Ammon's horn (tissue), 1 donor: Measurements from ENCODE around the gene MFAP4.

ENCODE experiments used
- DNase-seq: peaks from one replicate; pipeline ENCODE4 v3.0.0-alpha.2; 2016; ENCODE audit warnings: low spot score

MFAP4 gene

DNA sequence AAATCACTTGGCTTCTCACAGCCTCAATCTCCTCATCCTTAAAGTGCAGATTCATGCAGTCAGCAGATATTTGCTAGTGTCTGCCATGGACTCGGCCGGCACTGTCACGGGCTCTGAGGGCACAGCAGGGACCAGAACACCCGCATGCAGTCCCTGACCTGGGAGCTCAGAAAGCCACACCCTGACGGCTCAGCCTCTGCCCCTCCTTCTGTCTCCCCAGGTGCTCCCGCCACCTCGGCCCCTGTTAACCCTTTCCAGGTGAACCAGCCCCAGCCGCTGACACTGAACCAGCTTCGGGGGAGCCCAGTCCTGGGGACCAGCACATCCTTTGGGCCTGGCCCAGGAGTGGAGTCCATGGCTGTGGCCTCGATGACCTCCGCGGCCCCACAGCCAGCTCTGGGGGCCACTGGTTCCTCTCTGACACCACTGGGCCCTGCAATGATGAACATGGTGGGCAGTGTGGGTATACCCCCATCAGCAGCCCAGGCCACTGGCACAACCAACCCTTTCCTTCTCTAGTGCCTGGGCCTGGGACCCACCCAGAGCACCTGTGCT, 53.2 kb downstream of the MFAP4 start:
- no peak for DNase-seq
